Cardiac muscle cell (in vitro differentiated cells and primary cell): ENCODE data around the gene OCSTAMP. TPM values are rescaled to one million over a fixed set of nuclear protein-coding genes. Genes with fewer than 3 reads are reported as not detected.

Experiments used
- DNase-seq, 2 donors: peaks; one replicate each; pipeline versions ENCODE4 v3.0.0 to v3.0.0-alpha.2; 2010 to 2017; ENCODE audit warnings: low read depth in 1 of 2, low spot score in 1 of 2
- H3K27ac ChIP-seq: fragments of 200-600 bp; sonication (generic); 2 replicates; pipeline ENCODE4 v1.5.1; 2016
- H3K27me3 ChIP-seq: fragments of 200-600 bp; sonication (generic); 2 replicates; pipeline ENCODE4 v1.6.0; 2016; ENCODE audit warnings: control low read depth
- H3K36me3 ChIP-seq: fragments of 200-600 bp; sonication (generic); 2 replicates; pipeline ENCODE4 v1.5.1; 2016; ENCODE audit warnings: control low read depth
- H3K4me1 ChIP-seq: fragments of 200-600 bp; sonication (generic); 2 replicates; pipeline ENCODE4 v1.8.1; 2017; ENCODE audit warnings: low read depth, mild to moderate bottlenecking, mixed run types
- H3K4me3 ChIP-seq: fragments of 200-600 bp; sonication (generic); 2 replicates; pipeline ENCODE4 v1.5.1; 2016; ENCODE audit warnings: mild to moderate bottlenecking
- H3K9me3 ChIP-seq: fragments of 200-600 bp; sonication (generic); 2 replicates; pipeline ENCODE4 v1.5.1; 2017; ENCODE audit warnings: low read depth, mild to moderate bottlenecking, control low read depth
- CTCF ChIP-seq: IDR thresholded peaks from 2 replicates; pipeline ENCODE4 v1.5.1; 2012; ENCODE audit warnings: low read depth, mild to moderate bottlenecking, low read length
- polyA plus RNA-seq: library from polyadenylated mRNA; unstranded; fragments of >200 nt; fragmentation: Nextera tagmentation; extraction: Ambion mirVana; gene quantifications from 2 replicates; pipeline ENCODE4 v1.2.1, GENCODE V29; 2016
- total RNA-seq: library from RNA; depleted of rRNA; stranded (reverse); fragments of >200 nt; gene quantifications from 2 replicates; pipeline ENCODE4 v1.2.3, GENCODE V29; 2016

Gene OCSTAMP
- total and polyA plus RNA-seq, 2 experiments from 2014 or later: not detected

GRCh38 chr20:46543033-46543432 is 7.4 kb downstream of the OCSTAMP start:
- no peaks in the 10 kb centered on the region for H3K9me3 ChIP-seq
- no peak overlapping the region for H3K4me3 ChIP-seq
- no peaks in the 10 kb centered on the region for H3K4me1 ChIP-seq
- no peaks in the 10 kb centered on the region for H3K27me3 ChIP-seq
- no peak for DNase-seq
- H3K27ac ChIP-seq: no peak overlapping the region
- no peaks in the 10 kb centered on the region for H3K36me3 ChIP-seq
- no peak for TF ChIP-seq CTCF

GRCh38 chr20:46541229-46541935 is 9.1 kb downstream of the OCSTAMP start:
- TF ChIP-seq CTCF: no peak
- Histone ChIP-seq H3K4me1 (no peaks in the 10 kb centered on the region), H3K27ac (no peak overlapping the region), H3K9me3 (no peaks in the 10 kb centered on the region), H3K36me3 (no peaks in the 10 kb centered on the region), H3K4me3 (no peak overlapping the region), H3K27me3 (no peaks in the 10 kb centered on the region)
- no peak for DNase-seq

- no peak overlapping the region for H3K27ac ChIP-seq
- no peaks in the 10 kb centered on the region for H3K4me1 ChIP-seq
- H3K27me3 ChIP-seq: no peaks in the 10 kb centered on the region
- no peak for TF ChIP-seq CTCF
- DNase-seq: no peak
- H3K36me3 ChIP-seq: no peaks in the 10 kb centered on the region
- H3K9me3 ChIP-seq: no peaks in the 10 kb centered on the region
- no peak overlapping the region for H3K4me3 ChIP-seq
Observed at GRCh38 chr20:46539113-46539512, 11.3 kb downstream of the OCSTAMP start.

- Histone ChIP-seq H3K4me3 (no peak overlapping the region), H3K27me3 (peaks cover 6% of the 10 kb centered on the region), H3K4me1 (no peaks in the 10 kb centered on the region), H3K36me3 (no peaks in the 10 kb centered on the region), H3K9me3 (no peaks in the 10 kb centered on the region), H3K27ac (no peak overlapping the region)
- DNase-seq: no peak
- no peak for TF ChIP-seq CTCF
Observed at GRCh38 chr20:46530640-46531039, 19.8 kb downstream of the OCSTAMP start.

DNA sequence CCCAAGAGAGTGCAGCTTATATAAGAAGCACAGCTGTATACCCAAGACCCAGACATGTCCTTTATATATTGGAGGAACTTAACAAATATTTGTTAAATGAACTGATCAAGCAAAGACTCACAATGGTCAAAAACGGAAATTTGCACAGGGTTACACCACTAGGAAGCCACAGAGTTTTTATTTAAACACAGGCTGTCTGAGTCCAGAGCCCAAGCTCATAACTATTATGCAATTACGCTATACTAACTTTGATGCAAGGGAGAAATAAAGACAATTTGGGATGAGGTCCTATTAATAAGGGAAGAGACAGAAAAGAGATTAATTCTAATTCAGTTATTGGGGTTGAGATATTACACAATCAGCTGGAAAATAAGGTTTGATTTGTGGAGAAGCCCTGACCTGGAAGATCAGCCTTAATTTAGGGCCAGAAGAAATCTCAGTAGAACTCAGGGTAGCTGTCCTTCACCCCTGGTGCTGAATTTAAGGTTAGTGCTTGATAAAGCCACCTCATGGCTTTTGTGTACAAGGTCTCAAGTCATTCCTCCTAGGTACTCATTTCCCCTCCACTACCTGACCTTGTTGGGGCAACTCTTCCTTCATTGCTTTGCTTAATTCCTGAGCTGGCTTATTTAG is 26.6 kb downstream of the OCSTAMP start:
- DNase-seq: peak; percentile 32 to 63
- TF ChIP-seq CTCF: no peak
- H3K4me3 ChIP-seq: no peak overlapping the region
- H3K9me3 ChIP-seq: no peaks in the 10 kb centered on the region
- H3K36me3 ChIP-seq: no peaks in the 10 kb centered on the region
- no peaks in the 10 kb centered on the region for H3K4me1 ChIP-seq
- H3K27me3 ChIP-seq: peaks cover 6% of the 10 kb centered on the region
- H3K27ac ChIP-seq: no peak overlapping the region
